Upper lobe of right lung (tissue), 1 donor: Measurements from ENCODE around the gene VPS50. TPM values are rescaled to one million over a fixed set of nuclear protein-coding genes. Genes with fewer than 3 reads are reported as not detected.
"Not testable (repeated sequence)": the region's sequence is repeated elsewhere in the genome, so short reads cannot be mapped to it uniquely, and the experiment has no call there.

Experiments
- ATAC-seq: fragments of 200-7000 bp; cut with Tn5 transposase; one replicate; pipeline ENCODE4 v1.9.1; 2020; ENCODE audit warnings: mild to moderate bottlenecking, moderate library complexity
- DNase-seq: peaks from one replicate; pipeline ENCODE4 v3.0.0-alpha.2; 2020
- H3K27ac ChIP-seq: fragments of 200-600 bp; one replicate; pipeline ENCODE4 v1.8.0; 2022
- H3K27me3 ChIP-seq: fragments of 200-600 bp; one replicate; pipeline ENCODE4 v1.8.0; 2022; ENCODE audit warnings: mild to moderate bottlenecking
- H3K36me3 ChIP-seq: fragments of 200-600 bp; one replicate; pipeline ENCODE4 v1.8.0; 2022
- H3K4me1 ChIP-seq: fragments of 200-600 bp; one replicate; pipeline ENCODE4 v1.8.0; 2022
- H3K4me3 ChIP-seq: fragments of 200-600 bp; one replicate; pipeline ENCODE4 v1.8.0; 2022; ENCODE audit warnings: mild to moderate bottlenecking
- H3K9me3 ChIP-seq: fragments of 200-600 bp; one replicate; pipeline ENCODE4 v1.8.0; 2022
- CTCF ChIP-seq: fragments of 200-600 bp; IDR thresholded peaks from one replicate; pipeline ENCODE4 v1.8.0; 2022; ENCODE audit warnings: antibody characterized with exemption
- intact Hi-C: fragments of 100-400 bp; cut with DNase I; formaldehyde crosslinking; loops from one replicate; pipeline ENCODE4 v1.11.0; 2022
- total RNA-seq: library from RNA; stranded (reverse); fragmentation: NEBNext Ultra II Directional; extraction: Animal tissue kit (Norgen Biotek cat#: 25700); gene quantifications from one replicate; pipeline ENCODE4 v1.2.1, GENCODE V29; 2021
- donor health status: DM: no; HTN: yes; CAD: no; lungs with severe emphysema.

VPS50 gene
- total RNA-seq, 1 donor from 2014 or later: 30.2 TPM

- no peak for TF ChIP-seq CTCF
- H3K27ac ChIP-seq: no peak overlapping the region
- peaks cover 32% of the 10 kb centered on the region for H3K36me3 ChIP-seq
- H3K4me1 ChIP-seq: no peaks in the 10 kb centered on the region
- H3K27me3 ChIP-seq: no peaks in the 10 kb centered on the region
- H3K9me3 ChIP-seq: no peaks in the 10 kb centered on the region
- ATAC-seq (no peak), DNase-seq (no peak)
- no peak overlapping the region for H3K4me3 ChIP-seq
- intact Hi-C loops: no loop called here
These were observed 84.6 kb downstream of the VPS50 start for GRCh38 chr7:93316730-93317129.

GRCh38 chr7:93320887-93321286 is 88.7 kb downstream of the VPS50 start:
- Histone ChIP-seq H3K4me3 (no peak overlapping the region), H3K36me3 (peaks cover 22% of the 10 kb centered on the region), H3K27me3 (no peaks in the 10 kb centered on the region), H3K4me1 (no peaks in the 10 kb centered on the region), H3K9me3 (no peaks in the 10 kb centered on the region), H3K27ac (no peak overlapping the region)
- intact Hi-C loops: no loop called here
- DNase-seq (no peak), ATAC-seq (no peak)
- no peak for TF ChIP-seq CTCF

GRCh38 chr7:93326291-93326690 is 94.1 kb downstream of the VPS50 start:
- H3K4me3 ChIP-seq: not testable (repeated sequence)

GRCh38 chr7:93327006-93327633 is 95.0 kb downstream of the VPS50 start:
- TF ChIP-seq CTCF: no peak
- DNase-seq (no peak), ATAC-seq (no peak)
- H3K9me3 ChIP-seq: no peaks in the 10 kb centered on the region
- H3K27me3 ChIP-seq: no peaks in the 10 kb centered on the region
- H3K4me3 ChIP-seq: no peak overlapping the region
- H3K4me1 ChIP-seq: no peaks in the 10 kb centered on the region
- no peak overlapping the region for H3K27ac ChIP-seq
- H3K36me3 ChIP-seq: peaks cover 5% of the 10 kb centered on the region
- intact Hi-C loops: no loop called here

More at GRCh38 chr7:93326291-93326690, 94.1 kb downstream of the VPS50 start:
- DNase-seq, ATAC-seq, H3K36me3 ChIP-seq, H3K9me3 ChIP-seq, intact Hi-C loops, H3K27ac ChIP-seq, H3K27me3 ChIP-seq, H3K4me1 ChIP-seq: not testable (repeated sequence)

GRCh38 chr7:93331706-93332105 is 99.5 kb downstream of the VPS50 start:
- ATAC-seq (no peak), DNase-seq (no peak)
- Histone ChIP-seq H3K27me3 (no peaks in the 10 kb centered on the region), H3K27ac (no peak overlapping the region), H3K9me3 (no peaks in the 10 kb centered on the region), H3K36me3 (no peaks in the 10 kb centered on the region), H3K4me1 (no peaks in the 10 kb centered on the region), H3K4me3 (no peak overlapping the region)
- TF ChIP-seq CTCF: no peak
- intact Hi-C loops: no loop called here

- no peaks in the 10 kb centered on the region for H3K9me3 ChIP-seq
- no peak overlapping the region for H3K27ac ChIP-seq
- H3K4me3 ChIP-seq: no peak overlapping the region
- ATAC-seq: no peak
- DNase-seq: no peak
- H3K4me1 ChIP-seq: no peaks in the 10 kb centered on the region
- no peaks in the 10 kb centered on the region for H3K27me3 ChIP-seq
- intact Hi-C loops: no loop called here
- no peak for TF ChIP-seq CTCF
- H3K36me3 ChIP-seq: no peaks in the 10 kb centered on the region
These were observed 100.0 kb downstream of the VPS50 start for GRCh38 chr7:93332172-93332571.
